MM.1S (cell line): Measurements from ENCODE around the gene SLC49A4.

Experiments
- CTCF ChIP-seq: fragments of 300-600 bp; sonication (generic); IDR thresholded peaks from 2 replicates; pipeline ENCODE4 v1.5.1; 2016; ENCODE audit warnings: antibody characterized with exemption, low read length, mixed read lengths
- EZH2 ChIP-seq: fragments of 300-600 bp; sonication (generic); optimal IDR thresholded peaks from 2 replicates; pipeline ENCODE3; 2017; ENCODE audit warnings: low read depth, mild to moderate bottlenecking, antibody characterized with exemption, low read length, mixed read lengths
- EZH2phosphoT487 ChIP-seq: fragments of 300-600 bp; sonication (generic); IDR thresholded peaks from 2 replicates; pipeline ENCODE4 v1.6.1; 2018; ENCODE audit warnings: antibody characterized with exemption, low read length

DNA sequence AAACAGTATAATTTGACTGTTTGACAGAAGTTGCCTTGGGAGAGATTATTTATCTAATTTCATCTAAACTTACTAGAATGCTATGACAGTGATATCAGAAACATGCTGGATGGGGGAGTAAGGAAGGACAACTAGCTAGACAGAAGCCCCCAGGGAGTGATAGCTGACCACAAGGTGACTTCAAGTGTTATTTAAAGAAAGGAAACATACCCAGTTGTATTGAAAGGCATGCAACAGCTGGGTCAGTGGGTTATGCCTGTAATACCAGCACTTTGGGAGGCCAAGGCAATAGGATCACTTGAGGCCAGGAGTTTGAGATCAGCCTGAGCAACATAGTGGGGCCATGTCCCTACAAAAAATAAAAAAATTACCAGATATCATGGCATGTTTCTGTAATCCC, 69.6 kb downstream of the SLC49A4 start:
- TF ChIP-seq CTCF = no peak
- no peak for TF ChIP-seq EZH2
- TF ChIP-seq EZH2phosphoT487 = no peak
